Breast epithelium (tissue), 4 donors: Measurements from ENCODE around the gene NRCAM. TPM values are rescaled to one million over a fixed set of nuclear protein-coding genes. Genes with fewer than 3 reads are reported as not detected.

ENCODE experiments used
- DNase-seq, 2 donors: peaks; one replicate each; pipeline ENCODE4 v3.0.0-alpha.2; 2019; ENCODE audit warnings: low spot score in 2 of 2
- H3K27ac ChIP-seq, 2 donors: fragments of 200-600 bp; sonication (generic) in 1 of 2; one replicate each; pipeline ENCODE4 v1.5.1; 2016 to 2019; ENCODE audit warnings: mild to moderate bottlenecking in 1 of 2
- H3K27me3 ChIP-seq, 2 donors: fragments of 200-600 bp; sonication (generic) in 1 of 2; one replicate each; pipeline versions ENCODE4 v1.5.1 to v1.6.0; 2017 to 2019; ENCODE audit warnings: control low read depth in 1 of 2, mild to moderate bottlenecking in 1 of 2
- H3K36me3 ChIP-seq: fragments of 200-600 bp; one replicate; pipeline ENCODE4 v1.5.1; 2019
- H3K4me1 ChIP-seq, 2 donors: fragments of 200-600 bp; sonication (generic); one replicate each; pipeline ENCODE4 v1.5.1; 2016 to 2019; ENCODE audit warnings: control low read depth in 1 of 2
- H3K4me3 ChIP-seq, 3 donors: fragments of 200-600 bp; sonication (generic); 1 replicate in 2 of 3; 2 replicates in 1 of 3; pipeline ENCODE4 v1.5.1; 2016 to 2019; ENCODE audit warnings: mild to moderate bottlenecking in 3 of 3, moderate library complexity in 2 of 3
- H3K9me3 ChIP-seq, 2 donors: fragments of 200-600 bp; sonication (generic) in 1 of 2; one replicate each; pipeline ENCODE4 v1.5.1; 2016 to 2019; ENCODE audit warnings: control low read depth in 1 of 2
- POLR2A ChIP-seq: fragments of 450-650 bp; IDR thresholded peaks from one replicate; pipeline ENCODE4 v1.6.1; 2016; ENCODE audit warnings: antibody characterized with exemption, mild to moderate bottlenecking, moderate library complexity
- POLR2AphosphoS5 ChIP-seq, 3 donors: sonication (generic); formaldehyde crosslinking; IDR thresholded peaks; one replicate each; pipeline ENCODE4 v1.6.1; 2017; ENCODE audit warnings: antibody characterized with exemption in 3 of 3
- intact Hi-C: fragments of 100-400 bp; cut with DNase I; formaldehyde crosslinking; loops from one replicate; pipeline ENCODE4 v1.15.1; 2023; ENCODE audit warnings: low total_unique reads
- total RNA-seq, 3 donors: library from RNA; depleted of rRNA; stranded (reverse); fragments of >200 nt; gene quantifications; one replicate each; pipeline ENCODE4 v1.1.0, GENCODE V29; 2016
- TF ChIP-seq, protein P1 (sequence below), 3 donors: fragments of 450-650 bp; IDR thresholded peaks; one replicate each; pipeline ENCODE4 v1.5.1; 2016 to 2017; ENCODE audit warnings: antibody characterized with exemption in 3 of 3, mild to moderate bottlenecking in 3 of 3, moderate library complexity in 3 of 3

Gene NRCAM
- total RNA-seq, 3 donors from 2014 or later = 3.3 to 62.4 (median 4.2) TPM

DNA sequence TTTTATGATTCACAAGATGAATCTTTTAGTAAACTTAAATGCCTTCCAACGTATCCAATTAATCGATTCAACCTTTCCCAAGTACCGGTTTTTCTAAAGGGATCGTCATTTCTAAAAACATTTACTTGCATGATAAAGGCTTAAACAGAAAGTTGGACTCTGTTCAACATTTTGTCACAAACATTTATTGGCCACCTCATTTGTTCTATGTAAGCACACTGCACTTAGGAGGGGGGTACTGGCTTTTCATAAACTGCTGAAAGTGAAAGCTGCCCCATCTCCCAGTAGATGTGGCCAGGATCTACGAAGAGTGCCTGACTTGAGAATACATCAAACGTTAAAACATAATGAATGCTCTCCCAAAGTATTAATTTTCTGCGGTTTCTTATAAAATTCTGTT, 288.8 kb downstream of the NRCAM start:
- TF ChIP-seq POLR2AphosphoS5 (IDR thresholded peaks at IDR 0.05) (no peak), POLR2A (no peak)
- TF ChIP-seq, protein P1, sequence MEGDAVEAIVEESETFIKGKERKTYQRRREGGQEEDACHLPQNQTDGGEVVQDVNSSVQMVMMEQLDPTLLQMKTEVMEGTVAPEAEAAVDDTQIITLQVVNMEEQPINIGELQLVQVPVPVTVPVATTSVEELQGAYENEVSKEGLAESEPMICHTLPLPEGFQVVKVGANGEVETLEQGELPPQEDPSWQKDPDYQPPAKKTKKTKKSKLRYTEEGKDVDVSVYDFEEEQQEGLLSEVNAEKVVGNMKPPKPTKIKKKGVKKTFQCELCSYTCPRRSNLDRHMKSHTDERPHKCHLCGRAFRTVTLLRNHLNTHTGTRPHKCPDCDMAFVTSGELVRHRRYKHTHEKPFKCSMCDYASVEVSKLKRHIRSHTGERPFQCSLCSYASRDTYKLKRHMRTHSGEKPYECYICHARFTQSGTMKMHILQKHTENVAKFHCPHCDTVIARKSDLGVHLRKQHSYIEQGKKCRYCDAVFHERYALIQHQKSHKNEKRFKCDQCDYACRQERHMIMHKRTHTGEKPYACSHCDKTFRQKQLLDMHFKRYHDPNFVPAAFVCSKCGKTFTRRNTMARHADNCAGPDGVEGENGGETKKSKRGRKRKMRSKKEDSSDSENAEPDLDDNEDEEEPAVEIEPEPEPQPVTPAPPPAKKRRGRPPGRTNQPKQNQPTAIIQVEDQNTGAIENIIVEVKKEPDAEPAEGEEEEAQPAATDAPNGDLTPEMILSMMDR (IDR thresholded peaks at IDR 0.05) = no peak
- H3K36me3 ChIP-seq = no peaks in the 10 kb centered on the region
- H3K27me3 ChIP-seq = no peaks in the 10 kb centered on the region
- DNase-seq = no peak
- intact Hi-C loops = no loop called here
- peak overlapping the region in 2 of 3 donors; percentile 8 to 31 for H3K4me3 ChIP-seq
- no peaks in the 10 kb centered on the region for H3K4me1 ChIP-seq
- no peak overlapping the region for H3K27ac ChIP-seq
- H3K9me3 ChIP-seq = no peaks in the 10 kb centered on the region

DNA sequence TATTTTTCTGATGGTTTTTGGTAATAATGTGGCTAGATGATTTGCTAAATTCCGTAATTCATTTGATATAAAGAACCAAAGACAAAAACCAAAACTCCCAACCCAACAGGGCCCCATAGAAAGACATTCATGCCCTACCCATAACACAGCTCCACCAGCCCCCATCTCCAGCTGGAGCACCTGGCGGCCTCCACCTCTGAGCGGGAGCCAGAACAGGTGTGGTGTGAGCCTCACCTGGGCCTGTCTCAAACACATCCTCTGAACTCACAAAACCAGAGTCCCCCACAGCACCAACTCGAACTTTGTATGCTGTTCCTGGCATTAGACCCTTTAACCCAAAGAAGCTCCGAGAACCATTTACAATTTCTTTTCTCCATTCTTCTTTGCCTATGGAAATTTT, 289.5 kb downstream of the NRCAM start:
- intact Hi-C loops = no loop called here
- Histone ChIP-seq H3K4me3 (no peak overlapping the region), H3K27me3 (no peaks in the 10 kb centered on the region), H3K36me3 (no peaks in the 10 kb centered on the region), H3K9me3 (no peaks in the 10 kb centered on the region), H3K4me1 (no peaks in the 10 kb centered on the region), H3K27ac (no peak overlapping the region)
- DNase-seq = no peak
- TF ChIP-seq, protein P1 (IDR thresholded peaks at IDR 0.05) = no peak
- no peak for TF ChIP-seq POLR2A

DNA sequence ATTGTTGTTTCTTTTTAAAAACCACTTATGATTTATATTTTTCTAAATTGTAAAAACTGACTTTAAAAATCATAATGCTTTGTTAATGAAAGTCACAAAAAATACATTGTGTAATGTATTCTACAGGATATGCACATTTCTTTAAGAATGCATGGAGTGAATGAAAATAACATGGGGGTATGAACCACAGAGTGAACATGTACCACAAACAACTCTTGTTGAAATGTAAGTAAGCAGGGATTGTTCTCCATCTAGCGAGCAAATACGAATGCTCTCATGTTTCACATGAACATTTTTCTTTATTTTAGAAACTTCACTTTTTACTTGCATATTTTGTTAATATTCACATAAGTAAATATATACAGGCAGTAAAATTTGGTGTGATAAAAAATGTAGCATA, 290.5 kb downstream of the NRCAM start:
- H3K27ac ChIP-seq = no peak overlapping the region
- no peaks in the 10 kb centered on the region for H3K9me3 ChIP-seq
- H3K36me3 ChIP-seq = no peaks in the 10 kb centered on the region
- TF ChIP-seq POLR2AphosphoS5 (IDR thresholded peaks at IDR 0.05) (no peak), POLR2A (no peak)
- TF ChIP-seq, protein P1 (IDR thresholded peaks at IDR 0.05) = no peak
- no peaks in the 10 kb centered on the region for H3K27me3 ChIP-seq
- H3K4me3 ChIP-seq = no peak overlapping the region
- intact Hi-C loops = no loop called here
- DNase-seq = no peak
- H3K4me1 ChIP-seq = no peaks in the 10 kb centered on the region

DNA sequence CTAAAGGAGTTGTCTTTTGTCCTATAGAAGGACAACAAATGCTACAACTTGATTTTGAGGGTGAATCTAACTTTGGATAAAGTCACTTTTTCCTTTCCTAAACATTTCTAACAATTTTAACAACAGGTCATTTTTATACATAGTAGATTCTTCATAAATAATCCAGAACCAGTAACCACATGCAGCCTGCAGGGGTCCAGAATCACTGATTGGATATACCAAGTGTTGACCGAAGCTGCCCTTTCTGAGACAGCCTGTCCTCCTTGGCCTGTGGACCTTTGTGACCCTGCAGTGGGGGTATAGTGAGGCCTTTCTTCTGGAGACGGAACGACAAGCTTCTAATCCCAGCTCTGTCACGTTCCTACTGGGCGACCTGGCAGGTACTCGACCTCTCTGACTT, 291.3 kb downstream of the NRCAM start:
- DNase-seq = no peak

DNA sequence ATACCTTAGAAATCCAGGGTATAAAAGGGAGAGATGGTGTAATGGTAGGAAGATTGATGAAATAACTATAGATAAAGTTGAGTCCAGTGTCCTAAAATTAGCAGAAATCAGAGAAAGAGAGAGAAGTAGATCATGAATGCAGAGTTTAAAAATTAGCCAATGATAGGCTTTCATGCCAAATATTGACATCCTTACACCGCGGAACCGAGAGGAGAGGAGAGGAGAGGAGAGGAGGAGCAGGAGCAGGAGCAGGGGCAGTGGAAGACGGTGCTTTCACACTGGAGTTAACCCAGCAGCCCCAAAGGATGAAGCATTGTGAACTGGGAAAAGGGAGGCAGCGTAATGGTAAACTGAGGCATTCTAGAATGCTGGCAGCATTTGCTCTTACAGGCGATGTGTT, 291.9 kb downstream of the NRCAM start:
- TF ChIP-seq POLR2AphosphoS5 (IDR thresholded peaks at IDR 0.05) (no peak), POLR2A (no peak)
- TF ChIP-seq, protein P1 (IDR thresholded peaks at IDR 0.05) = no peak
- intact Hi-C loops = no loop called here
- no peak for DNase-seq
- H3K4me1 ChIP-seq = no peaks in the 10 kb centered on the region
- no peak overlapping the region for H3K27ac ChIP-seq
- no peak overlapping the region for H3K4me3 ChIP-seq
- no peaks in the 10 kb centered on the region for H3K27me3 ChIP-seq
- no peaks in the 10 kb centered on the region for H3K36me3 ChIP-seq
- no peaks in the 10 kb centered on the region for H3K9me3 ChIP-seq

More for the DNA sequence above, 291.3 kb downstream of the NRCAM start:
- H3K4me3 ChIP-seq = no peak overlapping the region
- intact Hi-C loops = no loop called here
- no peaks in the 10 kb centered on the region for H3K36me3 ChIP-seq
- no peak overlapping the region for H3K27ac ChIP-seq
- no peaks in the 10 kb centered on the region for H3K4me1 ChIP-seq
- H3K27me3 ChIP-seq = no peaks in the 10 kb centered on the region
- no peaks in the 10 kb centered on the region for H3K9me3 ChIP-seq
- TF ChIP-seq POLR2AphosphoS5 (IDR thresholded peaks at IDR 0.05) = no peak
- no peak for TF ChIP-seq POLR2A
- TF ChIP-seq, protein P1 (IDR thresholded peaks at IDR 0.05) = no peak
